ENCODE results near the gene ARMH2. TPM values are rescaled to one million over a fixed set of nuclear protein-coding genes. Genes with fewer than 3 reads are reported as not detected.

ARMH2 gene
- total and polyA plus RNA-seq, 2 donors (not counting 3 experiments of a cell fraction or from before 2014, with no cell fraction given) = not detected

DNA sequence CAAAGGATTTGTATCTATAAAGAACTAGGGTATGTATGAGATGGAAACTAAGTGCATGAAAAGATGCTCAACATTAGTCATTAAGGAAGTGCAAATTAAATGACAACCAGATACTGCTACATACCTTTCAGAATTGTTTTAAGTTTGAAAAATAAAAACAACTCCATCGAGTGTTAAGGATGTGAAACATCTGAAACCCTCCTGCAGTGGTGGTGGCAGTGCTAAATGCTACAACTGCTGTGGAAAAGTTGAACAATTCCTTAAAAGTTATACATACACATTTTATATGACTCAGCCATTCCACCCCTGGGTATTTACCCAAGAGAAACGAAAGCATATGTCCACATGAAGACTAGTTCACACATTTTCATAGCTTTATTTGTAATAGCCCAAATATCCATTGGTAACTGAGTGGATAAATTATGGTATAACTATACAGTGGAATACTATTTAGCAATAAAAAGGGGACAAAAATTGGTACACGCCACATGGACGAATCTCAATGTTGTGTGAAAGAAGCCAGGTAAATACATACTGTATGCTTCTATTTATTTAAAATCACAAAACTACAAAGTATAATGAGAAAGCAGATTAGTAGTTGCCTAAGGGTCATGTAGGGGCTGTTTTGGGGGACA lies 10.6 kb downstream of the ARMH2 start:
- BruUV-seq (replicated peaks) = no TSS peak
- Histone ChIP-seq H3K4me3 (replicated peaks in 1 of 3; ENCODE audit: insufficient read depth in 1 of 3, low read depth in 1 of 3, low read length in 3 of 3) (no peak overlapping the region), H3K4me1 (ENCODE audit: control insufficient read depth, extremely low read depth, insufficient read depth, low read length) (no peaks in the 10 kb centered on the region), H3K27me3 (ENCODE audit: control insufficient read depth in 2 of 2, insufficient read depth in 2 of 2, low read length in 2 of 2) (no peaks in the 10 kb centered on the region), H4K20me1 (replicated peaks; ENCODE audit: control insufficient read depth, extremely low read depth, insufficient read depth, low read length) (no peaks in the 10 kb centered on the region), H3K9me3 (replicated peaks; ENCODE audit: control insufficient read depth, insufficient read depth, low read length) (no peaks in the 10 kb centered on the region), H3K9me1 (replicated peaks; ENCODE audit: control insufficient read depth, extremely low read depth, insufficient read depth, low read length) (no peaks in the 10 kb centered on the region), H3K79me2 (ENCODE audit: control insufficient read depth, insufficient read depth, low read length) (no peaks in the 10 kb centered on the region), H3K36me3 (ENCODE audit: control insufficient read depth in 2 of 2, extremely low read depth in 1 of 2, insufficient read depth in 2 of 2, low read length in 2 of 2) (peaks cover 3 to 9% of the 10 kb centered on the region in 2 experiments), H3K27ac (ENCODE audit: insufficient read depth, low read depth, low read length) (no peak overlapping the region), H3K9ac (replicated peaks; ENCODE audit: extremely low read depth, insufficient read depth, low read length) (no peak overlapping the region), H3K4me2 (ENCODE audit: insufficient read depth, low read length) (no peak overlapping the region), H2AFZ (ENCODE audit: low read depth, low read length) (no peak overlapping the region)
- ChIA-PET POLR2A (no interaction called here), CTCF (no interaction called here)
- intact Hi-C loops (cut with micrococcal nuclease) (no loop called here), dilution Hi-C loops (cut with MboI; ENCODE audit: extremely low pct_ligation_motif_present, low sequenced_read_pairs) (no loop called here)
- DNase-seq (ENCODE audit: low read depth, low spot score) = no peak
- FAIRE-seq = no peak
- TF ChIP-seq EZH2 (IDR thresholded peaks at IDR 0.05; ENCODE audit: borderline replicate concordance, low read depth, low read length, severe bottlenecking) (no peak), GATA2 (IDR thresholded peaks at IDR 0.05; ENCODE audit: insufficient read depth, insufficient read length, low read depth, low read length) (no peak), FOS (IDR thresholded peaks at IDR 0.05; ENCODE audit: borderline replicate concordance, insufficient read depth, low read length) (no peak), JUN (IDR thresholded peaks at IDR 0.05; ENCODE audit: borderline replicate concordance, insufficient read depth, insufficient read length, low read depth) (no peak), MYC (IDR thresholded peaks at IDR 0.05; ENCODE audit: low read depth, low read length) (no peak), POLR2A (IDR thresholded peaks at IDR 0.05; ENCODE audit: low read depth, low read length) (no peak), POLR2AphosphoS5 (IDR thresholded peaks at IDR 0.05; ENCODE audit: insufficient read depth, low read depth, low read length) (no peak)
- TF ChIP-seq, protein P1, sequence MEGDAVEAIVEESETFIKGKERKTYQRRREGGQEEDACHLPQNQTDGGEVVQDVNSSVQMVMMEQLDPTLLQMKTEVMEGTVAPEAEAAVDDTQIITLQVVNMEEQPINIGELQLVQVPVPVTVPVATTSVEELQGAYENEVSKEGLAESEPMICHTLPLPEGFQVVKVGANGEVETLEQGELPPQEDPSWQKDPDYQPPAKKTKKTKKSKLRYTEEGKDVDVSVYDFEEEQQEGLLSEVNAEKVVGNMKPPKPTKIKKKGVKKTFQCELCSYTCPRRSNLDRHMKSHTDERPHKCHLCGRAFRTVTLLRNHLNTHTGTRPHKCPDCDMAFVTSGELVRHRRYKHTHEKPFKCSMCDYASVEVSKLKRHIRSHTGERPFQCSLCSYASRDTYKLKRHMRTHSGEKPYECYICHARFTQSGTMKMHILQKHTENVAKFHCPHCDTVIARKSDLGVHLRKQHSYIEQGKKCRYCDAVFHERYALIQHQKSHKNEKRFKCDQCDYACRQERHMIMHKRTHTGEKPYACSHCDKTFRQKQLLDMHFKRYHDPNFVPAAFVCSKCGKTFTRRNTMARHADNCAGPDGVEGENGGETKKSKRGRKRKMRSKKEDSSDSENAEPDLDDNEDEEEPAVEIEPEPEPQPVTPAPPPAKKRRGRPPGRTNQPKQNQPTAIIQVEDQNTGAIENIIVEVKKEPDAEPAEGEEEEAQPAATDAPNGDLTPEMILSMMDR (IDR thresholded peaks at IDR 0.05; ENCODE audit: extremely low read depth in 1 of 2, insufficient read depth in 1 of 2, low read depth in 1 of 2, low read length in 2 of 2) = no peak
- TF ChIP-seq, protein P2, sequence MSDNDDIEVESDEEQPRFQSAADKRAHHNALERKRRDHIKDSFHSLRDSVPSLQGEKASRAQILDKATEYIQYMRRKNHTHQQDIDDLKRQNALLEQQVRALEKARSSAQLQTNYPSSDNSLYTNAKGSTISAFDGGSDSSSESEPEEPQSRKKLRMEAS (IDR thresholded peaks at IDR 0.05; ENCODE audit: insufficient read depth, insufficient read length) = no peak
